GM19099 (cell line): ENCODE results near the gene CFAP46.

Experiments used
- POLR2A ChIP-seq: IDR thresholded peaks from 3 replicates; pipeline ENCODE4 v1.6.1; 2011; ENCODE audit warnings: low read depth; ENCODE audit not compliant: insufficient read length; ENCODE audit errors: extremely low read depth

The CFAP46 gene

DNA sequence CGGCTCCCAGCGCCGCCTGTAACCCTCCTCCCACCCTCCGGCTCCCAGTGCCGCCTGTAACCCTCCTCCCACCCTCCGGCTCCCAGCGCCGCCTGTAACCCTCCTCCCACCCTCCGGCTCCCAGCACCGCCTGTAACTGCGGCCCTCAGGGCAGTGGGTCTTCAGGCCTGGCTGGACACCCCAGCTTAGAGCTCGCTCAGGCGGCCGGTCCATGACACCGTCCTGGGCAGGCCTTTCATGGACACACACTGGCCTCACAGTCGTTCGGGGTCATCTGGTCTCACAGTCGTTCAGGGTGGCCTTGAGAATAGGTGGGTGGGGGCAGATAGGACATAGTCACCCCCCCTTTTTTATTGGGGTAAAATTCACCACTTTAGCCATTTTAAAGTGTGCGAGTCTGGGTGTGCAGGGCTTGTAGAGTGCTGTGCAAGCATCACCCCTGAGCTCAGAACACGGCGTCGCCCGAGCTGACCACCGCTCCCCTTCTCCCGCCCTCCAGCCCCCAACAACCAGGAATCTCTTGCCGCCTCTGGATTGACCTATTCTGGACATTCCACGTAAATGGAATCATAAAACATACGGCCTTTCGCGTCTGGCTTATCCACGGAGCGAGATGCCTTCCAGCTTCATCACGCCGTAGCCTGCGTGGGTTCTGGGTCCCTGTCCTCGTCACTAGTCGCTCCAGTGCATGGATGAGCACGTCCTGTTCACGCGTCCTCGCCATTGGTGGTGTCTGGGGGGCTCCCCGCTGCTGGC lies 41.1 kb upstream of the CFAP46 start:
- no peak for TF ChIP-seq POLR2A

DNA sequence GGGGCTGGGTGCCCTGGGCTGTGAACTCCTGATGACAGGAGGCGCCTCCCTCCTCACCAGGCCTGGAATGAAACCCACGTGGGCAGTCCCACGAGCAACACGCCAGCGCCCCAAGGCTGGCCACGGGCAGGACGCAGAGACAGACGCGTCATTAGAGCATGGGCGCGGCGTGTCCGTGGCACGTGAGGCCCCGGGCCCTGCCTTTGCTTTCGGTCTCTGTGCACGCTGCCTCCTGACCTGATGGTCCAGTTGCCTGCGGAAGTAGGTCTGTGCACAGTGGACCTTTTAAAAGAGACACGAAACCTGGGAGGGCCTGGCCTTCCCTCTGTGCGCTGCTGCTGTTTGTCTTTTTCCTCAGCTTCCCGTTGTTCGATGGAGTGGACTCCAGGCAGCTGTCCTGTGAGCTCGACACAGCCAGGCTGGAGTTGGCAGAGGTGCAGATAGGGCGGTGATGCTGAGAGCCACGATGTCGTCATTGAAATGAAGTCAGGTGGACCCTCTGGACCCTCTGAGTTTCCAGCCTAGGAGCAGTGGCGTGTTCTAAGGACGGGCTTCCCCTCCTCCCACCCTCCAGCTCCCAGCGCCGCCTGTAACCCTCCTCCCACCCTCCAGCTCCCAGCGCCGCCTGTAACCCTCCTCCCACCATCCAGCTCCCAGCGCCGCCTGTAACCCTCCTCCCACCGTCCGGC lies 40.1 kb upstream of the CFAP46 start:
- no peak for TF ChIP-seq POLR2A

GRCh38 chr10:132981746-132982145 lies 39.4 kb upstream of the CFAP46 start:
- no peak for TF ChIP-seq POLR2A

GRCh38 chr10:132981173-132981555 lies 38.8 kb upstream of the CFAP46 start:
- no peak for TF ChIP-seq POLR2A

DNA sequence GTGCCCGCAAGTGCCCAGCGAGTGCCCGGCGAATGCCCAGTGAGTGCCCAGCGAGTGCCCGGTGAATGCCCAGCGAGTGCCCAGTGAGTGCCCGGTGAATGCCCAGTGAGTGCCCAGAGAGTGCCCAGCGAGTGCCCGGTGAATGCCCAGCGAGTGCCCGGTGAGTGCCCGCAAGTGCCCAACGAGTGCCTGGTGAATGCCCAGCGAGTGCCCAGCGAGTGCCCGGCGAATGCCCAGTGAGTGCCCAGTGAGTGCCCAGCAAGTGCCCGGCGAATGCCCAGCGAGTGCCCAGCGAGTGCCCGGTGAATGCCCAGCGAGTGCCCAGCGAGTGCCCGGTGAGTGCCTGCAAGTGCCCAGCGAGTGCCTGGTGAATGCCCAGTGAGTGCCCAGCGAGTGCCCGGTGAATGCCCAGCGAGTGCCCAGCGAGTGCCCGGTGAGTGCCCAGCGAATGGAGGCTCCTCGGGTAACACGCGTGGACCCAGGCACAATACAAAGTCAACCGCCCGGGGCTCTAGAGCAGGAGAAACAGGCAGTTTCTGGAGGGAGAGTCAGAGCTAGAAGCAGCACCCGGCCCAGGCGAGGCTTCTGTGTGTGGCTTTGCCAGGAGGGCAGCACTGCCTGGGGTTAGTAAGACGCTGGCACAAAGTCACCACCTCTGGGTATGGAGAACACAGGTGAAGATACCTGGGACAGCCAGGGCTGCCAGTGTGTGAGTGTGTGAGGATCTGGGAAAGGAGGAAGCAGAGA lies 38.2 kb upstream of the CFAP46 start:
- no peak for TF ChIP-seq POLR2A

DNA sequence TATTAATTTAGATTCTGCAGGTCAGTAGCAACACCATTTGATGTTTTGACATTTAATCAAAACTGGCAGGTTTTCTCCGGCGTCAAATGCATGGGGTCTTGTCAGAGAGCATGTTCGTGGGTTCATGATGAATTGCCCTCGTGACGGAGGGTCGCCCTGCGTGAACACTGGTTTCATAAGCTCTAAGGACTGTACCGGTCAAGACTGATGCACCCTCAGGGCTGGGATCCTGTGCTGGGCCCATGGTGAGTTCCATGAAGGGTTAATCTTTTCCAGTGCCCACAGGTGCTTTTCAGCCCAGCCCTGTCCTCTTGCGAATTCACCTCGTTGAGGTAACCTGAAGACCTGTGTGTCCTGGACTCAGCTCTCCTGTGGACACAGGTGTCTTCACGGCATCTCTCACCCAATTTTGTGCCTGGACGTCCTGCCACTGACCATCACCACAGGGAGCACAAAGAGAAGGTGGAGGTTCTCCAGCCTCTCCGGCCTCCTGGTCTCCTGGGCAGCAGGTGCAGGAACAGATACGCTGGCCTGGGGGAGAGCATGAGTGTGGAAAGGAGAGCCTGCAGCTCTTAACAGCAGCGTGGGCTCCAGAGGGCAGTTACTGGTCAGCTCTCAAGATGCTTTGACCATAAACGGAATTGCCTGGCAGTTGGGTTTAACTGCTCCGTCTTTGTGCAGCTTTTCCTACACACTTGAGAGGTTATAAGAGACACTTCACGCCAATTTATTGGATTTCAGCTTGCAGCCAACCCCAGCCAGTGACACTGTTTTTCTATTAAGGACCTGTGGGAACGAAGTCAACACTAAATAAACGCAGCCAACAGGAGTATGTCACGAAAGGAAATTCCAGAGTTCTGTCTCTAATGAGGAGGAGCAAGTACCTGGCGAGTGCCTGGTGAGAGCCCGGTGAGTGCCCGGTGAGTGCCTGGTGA lies 37.4 kb upstream of the CFAP46 start:
- TF ChIP-seq POLR2A: no peak

DNA sequence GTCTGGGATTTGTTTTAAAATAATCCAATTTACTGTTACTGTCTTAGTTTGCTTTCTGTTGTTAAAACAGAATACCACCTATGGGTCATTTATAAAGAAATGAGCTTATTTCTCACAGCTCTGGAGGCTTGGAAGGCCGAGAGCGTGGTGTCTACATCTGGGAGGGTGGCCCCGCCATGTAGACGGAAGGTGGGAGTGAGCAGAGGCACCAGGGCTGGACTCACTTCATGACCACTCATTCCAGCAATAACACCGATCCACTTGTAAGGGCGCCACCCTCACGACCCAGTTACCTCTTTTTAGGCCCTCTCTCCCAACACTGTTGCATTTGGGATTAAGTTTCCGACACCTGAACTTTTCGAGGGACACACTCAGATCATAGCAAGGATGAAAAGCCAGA lies 36.2 kb upstream of the CFAP46 start:
- no peak for TF ChIP-seq POLR2A

DNA sequence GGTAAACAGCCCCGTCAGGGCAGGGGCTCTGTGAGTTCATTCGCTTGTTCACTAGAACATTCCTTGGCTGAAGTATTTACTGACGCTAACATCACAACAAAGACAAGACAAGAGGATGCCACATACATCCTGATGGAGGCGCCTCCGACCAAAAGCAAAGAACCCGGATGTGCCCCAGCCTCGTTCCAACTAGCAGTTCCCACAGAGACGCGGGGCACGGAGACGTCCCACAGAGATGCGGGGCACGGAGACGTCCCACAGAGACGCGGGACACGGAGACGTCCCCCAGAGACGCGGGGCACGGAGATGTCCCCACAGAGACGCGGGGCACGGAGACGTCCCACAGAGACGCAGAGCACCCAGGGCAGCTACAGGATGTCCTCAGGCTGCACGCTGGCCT lies 35.4 kb upstream of the CFAP46 start:
- no peak for TF ChIP-seq POLR2A

GRCh38 chr10:132977076-132977475 lies 34.7 kb upstream of the CFAP46 start:
- TF ChIP-seq POLR2A: no peak

DNA sequence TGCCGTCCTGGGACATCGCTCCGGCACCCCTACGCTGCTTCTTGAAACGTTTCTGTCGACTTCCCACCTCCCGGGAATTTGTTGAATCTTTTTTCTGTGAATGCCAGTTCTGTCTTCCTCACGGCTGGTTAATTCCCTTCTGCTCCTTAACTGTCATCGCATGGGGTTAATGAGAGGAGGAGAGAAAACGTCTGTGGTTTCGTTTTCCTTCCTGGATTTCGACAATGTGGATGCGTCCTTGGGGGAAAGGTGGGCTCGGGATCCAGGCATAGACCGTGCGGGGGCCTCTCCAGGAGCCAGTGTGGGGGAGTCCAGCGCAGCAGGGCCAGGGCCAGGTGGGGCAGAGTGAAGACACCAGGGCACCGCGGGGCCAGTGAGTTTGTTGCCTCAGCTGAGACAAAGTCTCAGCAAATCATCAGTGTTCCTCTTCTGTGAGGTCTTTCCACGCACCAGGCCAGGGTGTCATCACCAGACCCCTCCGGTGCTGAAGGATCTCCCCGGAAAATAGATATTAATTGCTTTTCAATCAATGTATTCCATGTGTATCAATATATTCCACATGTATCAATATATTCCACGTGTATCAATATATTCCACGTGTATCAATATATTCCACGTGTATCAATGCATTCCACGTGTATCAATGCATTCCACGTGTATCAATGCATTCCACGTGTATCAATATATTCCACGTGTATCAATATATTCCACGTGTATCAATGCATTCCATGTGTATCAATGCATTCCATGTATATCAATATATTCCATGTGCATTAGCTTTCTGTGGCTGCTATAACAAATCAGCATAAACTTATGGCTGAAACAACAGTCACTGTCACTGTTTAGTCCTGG lies 33.7 kb upstream of the CFAP46 start:
- TF ChIP-seq POLR2A: no peak

DNA sequence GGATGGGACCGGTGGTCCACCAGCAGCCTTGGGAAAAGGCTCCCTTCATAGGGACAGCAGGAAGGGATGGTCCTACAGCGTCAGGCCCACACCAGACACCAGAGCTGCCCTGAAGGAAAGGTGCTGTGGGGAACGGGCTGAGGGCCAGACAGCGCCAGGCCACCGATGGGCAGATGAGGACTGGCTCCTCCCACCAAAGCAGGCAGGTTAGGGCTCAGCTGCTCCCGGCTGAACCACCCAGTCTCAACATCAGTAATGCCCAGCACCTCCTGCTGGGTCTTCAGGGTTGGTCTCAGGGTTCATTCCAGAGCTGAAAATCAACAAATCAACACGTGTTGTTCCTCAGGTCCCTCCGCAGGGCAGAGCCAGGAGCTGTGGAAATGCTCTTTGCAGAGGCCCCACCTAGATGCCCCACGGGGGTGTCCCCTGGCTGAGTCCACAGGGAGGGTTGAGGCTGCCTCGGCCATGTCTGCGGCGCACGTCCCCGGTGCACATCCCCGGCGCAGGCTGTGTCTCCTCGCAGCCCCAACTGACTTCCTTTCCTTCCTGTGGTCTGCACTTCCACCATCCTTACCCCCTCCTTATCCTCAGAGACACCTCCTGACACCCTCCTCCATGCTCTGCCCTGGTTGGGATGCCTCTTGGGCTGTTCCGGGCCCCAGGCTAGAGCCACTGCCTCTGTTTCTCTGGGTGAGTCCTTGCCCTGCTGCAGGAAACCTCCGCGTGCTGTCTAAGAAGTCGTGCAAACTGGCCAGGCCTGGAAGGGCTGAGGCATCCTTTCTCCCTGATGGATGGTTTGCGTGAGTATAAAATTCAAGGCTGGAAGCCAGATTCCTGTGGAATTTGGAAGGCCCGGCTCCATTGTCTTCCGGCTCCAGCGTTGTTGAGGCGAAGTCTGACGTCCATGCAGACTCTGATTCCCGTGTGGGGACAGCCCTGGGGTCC lies 32.8 kb upstream of the CFAP46 start:
- no peak for TF ChIP-seq POLR2A

GRCh38 chr10:132974249-132974796 lies 32.0 kb upstream of the CFAP46 start:
- no peak for TF ChIP-seq POLR2A

DNA sequence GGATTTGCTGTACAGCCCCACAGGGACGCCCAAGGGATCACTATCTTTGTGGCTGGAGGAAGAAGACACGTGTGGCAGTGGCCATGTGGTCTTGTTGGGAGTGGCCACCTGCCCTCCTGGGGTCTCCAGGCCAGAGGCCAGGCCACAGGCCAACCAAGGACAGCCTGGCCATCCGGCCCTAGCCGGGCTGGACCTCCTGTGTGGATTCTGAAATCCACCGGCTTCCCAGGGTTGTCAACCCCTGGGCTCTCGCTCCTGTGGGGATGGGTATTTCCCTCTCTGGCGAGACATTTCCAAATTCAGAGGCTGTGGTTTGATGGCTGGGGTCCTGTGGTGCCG lies 31.5 kb upstream of the CFAP46 start:
- TF ChIP-seq POLR2A: no peak
